Bronchial epithelial cell (primary cell): ENCODE data around the gene CALY. TPM values are rescaled to one million over a fixed set of nuclear protein-coding genes. Genes with fewer than 3 reads are reported as not detected.
"Not testable (repeated sequence)": the region's sequence is repeated elsewhere in the genome, so short reads cannot be mapped to it uniquely, and the experiment has no call there.

Experiments
- DNase-seq: peaks from one replicate; pipeline ENCODE4 v3.0.0-alpha.2; 2010; ENCODE audit warnings: low read depth
- FAIRE-seq: peaks from 2 replicates; lab custom pipeline; 2011; peaks lifted over from hg19 to GRCh38; lab: Jason Lieb, UNC
- H3K27me3 ChIP-seq: 2 replicates; pipeline ENCODE4 v1.5.1; 2011; ENCODE audit warnings: low read length; ENCODE audit not compliant: control insufficient read depth, insufficient read depth
- H3K36me3 ChIP-seq: 2 replicates; pipeline ENCODE4 v1.5.1; 2011; ENCODE audit warnings: low read length; ENCODE audit not compliant: control insufficient read depth, insufficient read depth
- H3K4me3 ChIP-seq: 2 replicates; pipeline ENCODE4 v1.5.1; 2011; ENCODE audit warnings: mild to moderate bottlenecking, low read depth, low read length, control low read depth
- total RNA-seq: library from RNA; depleted of rRNA; stranded (reverse); fragments of >200 nt; gene quantifications from 2 replicates; pipeline ENCODE4 v1.2.1, GENCODE V29; 2014
- TF ChIP-seq, protein P1 (sequence below): IDR thresholded peaks from 2 replicates; pipeline ENCODE4 v1.5.1; 2011; ENCODE audit warnings: mild to moderate bottlenecking, moderate library complexity, low read length, control low read depth, inconsistent platforms; ENCODE audit not compliant: insufficient read depth, severe bottlenecking

CALY gene
- total RNA-seq, 1 donor from 2014 or later, result not detected

GRCh38 chr10:133368153-133368552, 31.5 kb upstream of the CALY start:
- Histone ChIP-seq H3K36me3 (peaks cover 33% of the 10 kb centered on the region), H3K4me3 (no peak overlapping the region), H3K27me3 (no peaks in the 10 kb centered on the region)
- no peak for DNase-seq
- FAIRE-seq, result no peak
- TF ChIP-seq, protein P1, sequence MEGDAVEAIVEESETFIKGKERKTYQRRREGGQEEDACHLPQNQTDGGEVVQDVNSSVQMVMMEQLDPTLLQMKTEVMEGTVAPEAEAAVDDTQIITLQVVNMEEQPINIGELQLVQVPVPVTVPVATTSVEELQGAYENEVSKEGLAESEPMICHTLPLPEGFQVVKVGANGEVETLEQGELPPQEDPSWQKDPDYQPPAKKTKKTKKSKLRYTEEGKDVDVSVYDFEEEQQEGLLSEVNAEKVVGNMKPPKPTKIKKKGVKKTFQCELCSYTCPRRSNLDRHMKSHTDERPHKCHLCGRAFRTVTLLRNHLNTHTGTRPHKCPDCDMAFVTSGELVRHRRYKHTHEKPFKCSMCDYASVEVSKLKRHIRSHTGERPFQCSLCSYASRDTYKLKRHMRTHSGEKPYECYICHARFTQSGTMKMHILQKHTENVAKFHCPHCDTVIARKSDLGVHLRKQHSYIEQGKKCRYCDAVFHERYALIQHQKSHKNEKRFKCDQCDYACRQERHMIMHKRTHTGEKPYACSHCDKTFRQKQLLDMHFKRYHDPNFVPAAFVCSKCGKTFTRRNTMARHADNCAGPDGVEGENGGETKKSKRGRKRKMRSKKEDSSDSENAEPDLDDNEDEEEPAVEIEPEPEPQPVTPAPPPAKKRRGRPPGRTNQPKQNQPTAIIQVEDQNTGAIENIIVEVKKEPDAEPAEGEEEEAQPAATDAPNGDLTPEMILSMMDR, result no peak

GRCh38 chr10:133367461-133367860, 30.8 kb upstream of the CALY start:
- DNase-seq, FAIRE-seq, H3K27me3 ChIP-seq, H3K4me3 ChIP-seq: not testable (repeated sequence)
- peaks cover 36% of the 10 kb centered on the region for H3K36me3 ChIP-seq

DNA sequence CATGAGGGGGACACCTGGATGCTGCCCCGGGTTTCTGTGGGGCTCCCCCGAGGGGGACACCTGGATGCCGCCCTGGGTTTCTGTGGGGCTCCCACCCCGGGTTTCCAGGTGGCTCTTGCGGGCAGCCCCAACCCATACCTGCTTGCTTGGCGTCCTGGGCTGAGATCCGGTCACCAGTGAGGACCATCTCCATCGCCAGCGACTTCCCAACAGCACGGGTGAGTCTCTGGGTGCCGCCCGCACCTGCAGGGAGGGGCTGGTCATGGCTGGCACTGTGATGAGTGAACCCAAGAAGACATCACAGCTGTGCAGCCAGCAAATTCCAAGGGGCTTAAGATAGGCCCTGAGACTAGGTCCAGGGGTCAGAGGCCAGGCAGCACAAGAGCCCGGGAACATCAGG, 30.1 kb upstream of the CALY start:
- peaks cover 38% of the 10 kb centered on the region for H3K36me3 ChIP-seq
- TF ChIP-seq, protein P1, result no peak
- H3K27me3 ChIP-seq, result no peaks in the 10 kb centered on the region
- FAIRE-seq (no peak), DNase-seq (no peak)
- H3K4me3 ChIP-seq, result no peak overlapping the region

DNA sequence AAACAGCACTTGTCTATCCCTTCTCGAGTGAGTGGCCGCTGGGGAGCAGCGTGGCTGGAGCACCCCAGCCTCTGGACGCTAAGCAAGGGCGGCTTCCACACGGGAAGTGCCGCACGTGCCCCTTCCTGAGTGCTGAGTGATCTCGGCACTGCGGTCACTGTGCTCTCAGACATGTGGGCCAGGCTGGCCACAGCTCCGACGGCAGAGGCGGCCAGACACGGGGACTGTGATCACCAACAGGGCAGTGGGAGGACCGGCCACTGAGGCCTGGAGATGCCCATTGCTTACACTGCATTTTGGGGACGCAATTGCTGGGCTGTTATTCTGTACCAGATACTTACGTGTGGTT, 29.4 kb upstream of the CALY start:
- Histone ChIP-seq H3K4me3 (no peak overlapping the region), H3K36me3 (peaks cover 38% of the 10 kb centered on the region), H3K27me3 (no peaks in the 10 kb centered on the region)
- DNase-seq (no peak), FAIRE-seq (no peak)
- TF ChIP-seq, protein P1, result no peak

GRCh38 chr10:133365461-133366129, 28.9 kb upstream of the CALY start:
- no peak overlapping the region for H3K4me3 ChIP-seq

DNA sequence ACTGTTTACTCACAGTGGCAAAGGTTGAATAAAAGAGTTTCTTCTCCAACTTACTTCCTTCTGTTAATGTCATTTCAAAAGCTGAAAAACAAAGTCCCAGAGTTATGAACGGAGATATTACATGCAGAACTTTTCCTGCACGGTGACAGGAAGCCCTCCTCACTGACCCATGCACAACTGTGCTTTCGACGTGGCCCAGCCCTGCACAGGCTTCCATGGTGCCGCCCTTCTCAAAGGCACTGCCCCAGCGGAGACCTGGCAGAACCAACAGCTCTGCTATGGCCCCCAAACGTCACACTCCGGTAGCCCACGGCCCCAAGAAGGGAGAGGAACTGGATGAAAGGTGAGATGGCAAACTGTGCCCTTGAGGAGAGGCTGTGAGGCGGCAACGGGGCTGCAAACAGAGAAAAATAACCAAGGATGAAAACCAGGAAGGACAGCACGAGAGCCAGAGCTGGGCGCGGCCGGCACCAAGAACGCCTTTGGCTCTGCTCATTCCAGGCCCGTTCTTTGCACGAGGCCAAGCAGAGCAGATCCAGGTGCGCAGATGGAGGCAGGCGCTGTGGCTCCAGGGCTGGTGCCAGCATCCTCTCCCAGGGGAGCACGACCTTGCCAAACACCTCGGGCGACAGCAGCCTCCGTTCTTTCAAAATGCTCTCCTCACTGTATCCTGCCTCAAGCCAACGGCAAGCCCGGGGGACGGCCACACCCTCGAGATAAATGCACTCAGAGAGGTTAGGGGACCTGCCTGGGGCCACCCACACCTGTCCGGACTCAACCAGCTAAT, 28.1 kb upstream of the CALY start:
- DNase-seq (no peak), FAIRE-seq (no peak)
- Histone ChIP-seq H3K27me3 (no peaks in the 10 kb centered on the region), H3K4me3 (no peak overlapping the region), H3K36me3 (peaks cover 32% of the 10 kb centered on the region)
- TF ChIP-seq, protein P1, result no peak

More at GRCh38 chr10:133365461-133366129, 28.9 kb upstream of the CALY start:
- TF ChIP-seq, protein P1, result no peak
- no peak for DNase-seq
- Histone ChIP-seq H3K27me3 (no peaks in the 10 kb centered on the region), H3K36me3 (peaks cover 36% of the 10 kb centered on the region)
- FAIRE-seq, result no peak
